Measurements from ENCODE around the gene EFHB.

GRCh38 chr3:19866751-19867347 lies 67.2 kb downstream of the EFHB start:
- TF ChIP-seq CTCF (conservative IDR thresholded peaks at IDR 0.05; ENCODE audit: low read length): peak; percentile 94
- TF ChIP-seq EZH2phosphoT487 (IDR thresholded peaks at IDR 0.05; ENCODE audit: borderline replicate concordance, low read depth, low read length): no peak
